ENCODE results near the gene IL1RAPL2.

DNA sequence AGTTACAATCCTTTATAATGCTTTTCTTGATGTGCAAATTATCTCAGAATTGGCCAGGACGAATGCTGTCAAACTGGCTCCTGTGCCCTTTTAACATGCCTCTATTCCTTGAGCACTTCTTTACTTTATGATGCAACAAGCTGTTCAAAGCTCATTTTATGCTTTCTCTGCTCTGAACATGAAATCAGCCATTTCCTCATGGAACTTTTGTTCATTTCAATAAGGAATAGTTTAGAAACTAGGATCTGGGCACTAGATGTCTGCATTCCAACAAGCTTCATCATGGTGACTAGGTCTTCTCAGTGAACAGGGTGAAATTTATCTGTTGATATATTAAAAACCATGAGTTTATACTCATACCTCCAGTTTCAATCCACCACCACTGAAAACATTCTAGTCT, 741.8 kb downstream of the IL1RAPL2 start:
- TF ChIP-seq, protein P1, sequence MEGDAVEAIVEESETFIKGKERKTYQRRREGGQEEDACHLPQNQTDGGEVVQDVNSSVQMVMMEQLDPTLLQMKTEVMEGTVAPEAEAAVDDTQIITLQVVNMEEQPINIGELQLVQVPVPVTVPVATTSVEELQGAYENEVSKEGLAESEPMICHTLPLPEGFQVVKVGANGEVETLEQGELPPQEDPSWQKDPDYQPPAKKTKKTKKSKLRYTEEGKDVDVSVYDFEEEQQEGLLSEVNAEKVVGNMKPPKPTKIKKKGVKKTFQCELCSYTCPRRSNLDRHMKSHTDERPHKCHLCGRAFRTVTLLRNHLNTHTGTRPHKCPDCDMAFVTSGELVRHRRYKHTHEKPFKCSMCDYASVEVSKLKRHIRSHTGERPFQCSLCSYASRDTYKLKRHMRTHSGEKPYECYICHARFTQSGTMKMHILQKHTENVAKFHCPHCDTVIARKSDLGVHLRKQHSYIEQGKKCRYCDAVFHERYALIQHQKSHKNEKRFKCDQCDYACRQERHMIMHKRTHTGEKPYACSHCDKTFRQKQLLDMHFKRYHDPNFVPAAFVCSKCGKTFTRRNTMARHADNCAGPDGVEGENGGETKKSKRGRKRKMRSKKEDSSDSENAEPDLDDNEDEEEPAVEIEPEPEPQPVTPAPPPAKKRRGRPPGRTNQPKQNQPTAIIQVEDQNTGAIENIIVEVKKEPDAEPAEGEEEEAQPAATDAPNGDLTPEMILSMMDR (IDR thresholded peaks at IDR 0.05): no peak
- no peak for TF ChIP-seq POLR2A (IDR thresholded peaks at IDR 0.05)

Measured in thyroid gland (tissue), 4 donors.